NCI-H82 (cell line): ENCODE results near the gene SRD5A3.

Experiments used
- DNase-seq: peaks from one replicate; lab custom pipeline; 2025; lab: John Stamatoyannopoulos, UW

SRD5A3 gene

GRCh38 chr4:55376698-55377097, 30.7 kb downstream of the SRD5A3 start:
- no peak for DNase-seq

DNA sequence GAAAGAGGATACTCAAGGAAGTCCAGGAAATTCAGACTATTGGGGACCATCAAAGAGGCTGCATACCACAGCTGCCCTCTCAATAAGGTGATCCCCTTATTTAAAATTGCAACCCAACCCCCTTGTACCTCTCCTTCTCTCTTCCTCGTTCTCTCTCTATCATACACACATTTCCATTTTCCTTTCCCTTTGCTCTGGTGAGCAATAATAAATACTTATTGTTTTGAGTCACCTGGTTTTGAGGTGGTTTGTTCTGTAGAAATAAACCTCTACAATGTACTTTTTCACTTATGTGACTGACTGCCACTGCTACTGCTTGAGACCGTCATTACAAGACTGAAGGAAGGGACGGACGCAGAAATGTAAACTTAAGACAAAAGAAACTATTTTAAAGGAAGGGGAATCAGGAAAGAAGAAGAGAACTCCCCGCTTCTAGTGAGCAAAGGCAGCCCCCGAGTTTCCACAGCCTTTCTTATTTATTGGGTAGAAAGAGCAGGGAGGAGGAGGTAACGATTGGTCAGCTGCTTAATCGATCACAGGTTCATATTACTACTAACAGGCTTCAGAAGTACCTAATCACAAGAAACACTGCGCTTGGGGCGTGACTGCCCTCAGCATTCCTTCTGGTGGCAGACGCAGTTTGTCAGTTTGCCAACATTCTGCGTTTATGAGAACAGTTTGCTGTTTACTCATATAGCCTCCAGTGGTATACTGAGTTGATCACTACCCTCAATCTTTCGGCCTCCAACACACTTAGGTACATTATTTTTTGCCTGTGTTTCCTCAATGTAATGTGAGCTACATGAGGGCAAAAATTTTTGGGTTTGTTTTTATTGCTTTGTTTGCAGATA, 32.8 kb downstream of the SRD5A3 start:
- DNase-seq = no peak

DNA sequence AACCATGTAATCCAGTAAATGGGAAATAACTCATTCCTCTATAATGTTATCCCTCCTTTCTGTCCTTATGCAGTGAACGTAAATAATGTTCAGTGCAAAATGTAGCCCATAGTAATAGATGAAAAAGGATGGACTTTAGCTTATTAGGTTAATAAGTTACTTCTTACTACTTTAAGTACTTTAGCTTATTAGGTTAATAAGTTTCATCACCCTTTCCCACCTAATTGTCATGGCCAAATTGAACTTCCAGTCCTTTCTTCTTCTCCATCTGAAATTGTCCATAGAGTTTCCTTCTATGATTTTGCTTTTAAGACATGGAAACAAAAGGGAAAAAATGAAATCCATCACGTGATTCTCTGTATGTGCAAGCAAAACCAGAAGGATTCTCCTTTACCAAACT, 34.5 kb downstream of the SRD5A3 start:
- DNase-seq = no peak

- DNase-seq = peak; percentile 54
These were observed 35.5 kb downstream of the SRD5A3 start for GRCh38 chr4:55381502-55381901.

GRCh38 chr4:55382488-55383003, 36.5 kb downstream of the SRD5A3 start:
- DNase-seq = no peak

- DNase-seq = no peak
These were observed 39.2 kb downstream of the SRD5A3 start for GRCh38 chr4:55385201-55385649.

DNA sequence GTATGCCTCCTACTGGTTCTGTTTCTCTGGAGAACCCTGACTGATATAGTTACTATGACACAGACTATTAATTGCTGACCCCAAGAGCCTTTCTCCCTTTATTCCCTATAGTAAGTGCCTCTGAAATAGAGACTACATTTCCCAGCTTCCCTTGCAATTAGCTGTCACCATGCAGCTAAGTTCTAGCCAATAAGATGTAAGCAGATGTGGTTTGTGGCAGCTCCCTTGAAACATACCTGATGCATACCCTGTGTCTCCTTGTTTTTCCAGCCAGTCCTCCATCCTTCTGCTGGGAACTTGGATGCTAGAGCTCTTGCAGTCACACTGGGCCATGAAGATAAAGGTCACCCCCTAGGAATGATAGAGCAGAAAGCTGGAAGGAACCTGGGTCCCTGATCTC, 40.0 kb downstream of the SRD5A3 start:
- peak; percentile 49 for DNase-seq

DNA sequence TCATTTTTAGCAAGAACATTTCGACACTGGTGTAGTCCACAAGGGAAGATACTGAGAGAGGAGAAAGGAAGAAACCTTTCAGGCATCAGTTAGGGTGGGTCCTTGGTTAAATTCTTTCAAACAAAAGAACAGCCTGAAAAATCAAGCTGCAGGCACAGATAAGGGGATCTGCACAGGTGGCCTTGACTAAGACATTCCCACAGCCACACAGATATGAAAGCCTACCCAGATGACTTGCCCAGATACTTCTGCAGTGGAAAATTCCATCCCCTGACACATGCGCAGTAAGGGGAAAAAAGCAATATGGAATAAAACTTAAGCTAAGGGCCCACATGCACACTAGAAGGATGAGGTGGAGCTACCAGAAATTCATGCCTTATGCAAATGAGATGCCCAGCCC, 40.8 kb downstream of the SRD5A3 start:
- DNase-seq = no peak

- peak; percentile 80 for DNase-seq
These were observed 47.6 kb downstream of the SRD5A3 start for GRCh38 chr4:55393461-55394320.

- no peak for DNase-seq
These were observed 49.1 kb downstream of the SRD5A3 start for GRCh38 chr4:55395218-55395528.

DNA sequence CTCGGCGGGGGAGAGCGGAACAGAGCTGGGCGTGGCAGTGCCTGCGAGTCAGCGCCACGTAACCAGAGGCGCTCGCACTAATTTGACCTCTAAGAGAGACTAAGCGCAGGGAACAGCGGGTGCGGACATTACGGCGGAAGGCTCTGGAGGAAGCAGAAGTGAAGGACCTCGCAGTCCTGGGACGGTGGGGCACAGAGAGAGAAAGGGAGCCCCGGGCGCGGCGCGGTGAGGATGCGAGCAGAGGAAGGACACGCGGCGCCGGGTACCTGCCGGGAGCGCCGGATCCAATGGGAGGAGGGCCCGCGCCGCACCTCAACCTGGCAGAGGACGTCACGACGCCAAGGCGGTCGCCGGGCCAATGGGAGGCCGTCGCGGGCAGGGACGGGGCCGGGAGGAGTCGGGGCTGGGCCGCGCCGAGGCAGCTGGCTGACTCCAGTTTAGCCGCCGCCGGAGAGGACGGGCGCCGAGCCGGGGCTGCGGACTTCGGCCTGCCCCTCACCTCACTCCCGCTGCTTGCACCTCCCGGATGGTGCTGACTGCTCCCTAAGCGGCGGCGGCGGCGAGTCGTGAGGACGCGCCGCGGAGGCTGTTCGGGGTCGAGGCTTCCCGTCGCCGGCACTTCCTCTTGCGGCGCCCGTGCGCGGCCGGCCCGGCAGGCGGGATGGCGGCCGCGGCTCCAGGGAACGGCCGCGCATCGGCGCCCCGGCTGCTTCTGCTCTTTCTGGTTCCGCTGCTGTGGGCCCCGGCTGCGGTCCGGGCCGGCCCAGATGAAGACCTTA, 49.7 kb downstream of the SRD5A3 start, which contains the start of gene TMEM165:
Gene TMEM165 (plus strand): TSS at position 429 of the 779 bp plus-strand sequence. CDS start 233 bp downstream, at position 662.
- peak; percentile 89 for DNase-seq

GRCh38 chr4:55396308-55397125, 50.5 kb downstream of the SRD5A3 start:
- peak; percentile 50 for DNase-seq

GRCh38 chr4:55397126-55397436, 51.0 kb downstream of the SRD5A3 start:
- peak; percentile 50 for DNase-seq

- DNase-seq = peak; percentile 31
These were observed 51.7 kb downstream of the SRD5A3 start for GRCh38 chr4:55397520-55398321.

DNA sequence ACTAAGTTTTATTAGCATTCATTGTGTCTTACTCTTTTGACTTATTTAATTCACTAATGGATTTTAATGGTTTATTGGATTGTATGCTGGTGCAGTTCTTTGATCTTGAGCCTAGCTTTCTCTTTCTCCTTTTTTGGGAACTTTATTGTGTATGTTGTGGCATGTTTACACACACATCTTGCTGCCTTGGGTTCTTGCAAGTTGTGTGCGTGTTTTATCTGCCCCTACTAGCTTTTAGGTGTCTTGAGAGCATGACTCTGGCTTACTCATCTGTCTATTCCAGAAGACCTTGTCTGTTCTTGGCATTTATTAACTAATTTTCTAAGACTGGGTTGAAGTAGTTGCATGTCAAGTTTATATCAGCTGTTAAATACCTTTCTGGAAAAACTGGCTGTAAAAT, 52.4 kb downstream of the SRD5A3 start:
- peak; percentile 35 for DNase-seq

GRCh38 chr4:55398966-55399365, 52.9 kb downstream of the SRD5A3 start:
- DNase-seq = peak; percentile 77

- DNase-seq = peak; percentile 5
These were observed 53.5 kb downstream of the SRD5A3 start for GRCh38 chr4:55399581-55399980.

GRCh38 chr4:55405073-55405472, 59.0 kb downstream of the SRD5A3 start:
- DNase-seq = no peak

- DNase-seq = no peak
These were observed 60.5 kb downstream of the SRD5A3 start for GRCh38 chr4:55406545-55406944.

- DNase-seq = no peak
These were observed 61.1 kb downstream of the SRD5A3 start for GRCh38 chr4:55407119-55407518.
